Activated T-helper 1 cell treated with anti-CD3 and anti-CD28 coated beads, Interleukin-12 subunit alpha, Interleukin-12 subunit beta, Interleukin-2, Interleukin-4 antibody, amounts not matched to agents 30 ng/mL and 10 ng/mL and 1 ng/mL, durations not matched to agents 14 hours and 24 hours and 36 hours (primary cell): ENCODE results near the gene S100A14. TPM values are rescaled to one million over a fixed set of nuclear protein-coding genes. Genes with fewer than 3 reads are reported as not detected.
"Not testable (repeated sequence)": the region's sequence is repeated elsewhere in the genome, so short reads cannot be mapped to it uniquely, and the experiment has no call there.

ENCODE experiments used
- DNase-seq: peaks from one replicate; pipeline ENCODE4 v3.0.0; 2021; ENCODE audit warnings: low spot score
- H3K27ac Mint-ChIP-seq: one replicate; pipeline ENCODE4 v1.8.0; 2021; ENCODE audit warnings: mild to moderate bottlenecking, mixed read lengths
- H3K27me3 Mint-ChIP-seq: one replicate; pipeline ENCODE4 v1.8.0; 2022; ENCODE audit warnings: mild to moderate bottlenecking, moderate library complexity, mixed read lengths; ENCODE audit not compliant: insufficient read depth
- H3K36me3 Mint-ChIP-seq: one replicate; pipeline ENCODE4 v1.8.0; 2021; ENCODE audit warnings: low read depth, mixed read lengths
- H3K4me1 Mint-ChIP-seq: one replicate; pipeline ENCODE4 v1.8.0; 2021; ENCODE audit warnings: low read depth, mixed read lengths
- H3K4me3 Mint-ChIP-seq: one replicate; pipeline ENCODE4 v1.8.0; 2021; ENCODE audit warnings: mild to moderate bottlenecking, moderate library complexity, mixed read lengths
- H3K9me3 Mint-ChIP-seq: one replicate; pipeline ENCODE4 v1.8.0; 2021; ENCODE audit warnings: mixed read lengths
- intact Hi-C: fragments of 100-400 bp; cut with micrococcal nuclease; formaldehyde crosslinking; loops from one replicate; pipeline ENCODE4 v1.15.1; 2024
- total RNA-seq: library from RNA; stranded (reverse); gene quantifications from 2 replicates; pipeline ENCODE4 v1.2.3, GENCODE V29; 2022

The S100A14 gene
- total RNA-seq, 1 donor from 2014 or later, result 0.16 TPM

DNA sequence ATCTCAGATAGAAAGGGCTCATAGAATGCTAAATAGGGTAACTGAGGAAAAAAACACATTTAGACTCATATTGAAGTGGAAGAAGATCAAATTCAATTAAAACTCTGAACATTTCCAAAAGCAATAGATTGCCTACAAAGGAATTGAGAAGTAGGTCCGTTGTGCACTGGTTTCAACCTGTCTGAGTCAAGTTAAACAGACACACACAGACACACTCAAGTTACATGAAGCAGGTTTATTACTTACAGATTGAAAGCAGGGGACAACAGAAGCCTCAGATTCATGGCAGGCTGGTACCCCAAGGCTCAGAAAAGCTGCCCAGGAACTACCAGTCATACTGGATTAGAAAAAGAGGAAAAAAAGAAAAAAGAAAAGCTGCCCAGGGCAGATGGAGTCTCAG is 29.8 kb downstream of the S100A14 start:
- no peak overlapping the region for H3K27ac Mint-ChIP-seq
- H3K27me3 Mint-ChIP-seq, result peaks cover 12% of the 10 kb centered on the region
- no peaks in the 10 kb centered on the region for H3K9me3 Mint-ChIP-seq
- H3K4me1 Mint-ChIP-seq, result no peaks in the 10 kb centered on the region
- no peak overlapping the region for H3K4me3 Mint-ChIP-seq
- intact Hi-C loops, result no loop called here
- DNase-seq, result no peak
- no peaks in the 10 kb centered on the region for H3K36me3 Mint-ChIP-seq

DNA sequence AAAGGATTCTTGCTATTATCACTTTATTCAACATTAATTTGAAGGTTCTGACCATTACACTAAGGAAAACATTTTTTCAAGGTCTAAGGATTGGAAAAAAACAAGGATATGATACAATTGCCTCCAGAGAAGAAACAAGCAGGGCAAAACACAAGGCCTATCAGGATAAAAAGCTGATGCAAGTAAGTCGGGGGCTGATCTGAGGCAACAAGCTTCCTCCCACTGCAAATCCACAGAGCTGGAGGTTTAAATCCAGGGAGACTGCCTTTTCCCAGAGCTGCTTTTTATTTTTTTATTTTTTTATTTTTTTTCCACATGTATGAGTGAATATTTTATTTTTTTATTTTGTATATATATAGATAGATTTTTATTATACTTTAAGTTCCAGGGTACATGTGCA is 31.1 kb downstream of the S100A14 start:
- Mint-ChIP-seq H3K9me3 (no peaks in the 10 kb centered on the region), H3K27me3 (peaks cover 12% of the 10 kb centered on the region)
- intact Hi-C loops, result no loop called here

DNA sequence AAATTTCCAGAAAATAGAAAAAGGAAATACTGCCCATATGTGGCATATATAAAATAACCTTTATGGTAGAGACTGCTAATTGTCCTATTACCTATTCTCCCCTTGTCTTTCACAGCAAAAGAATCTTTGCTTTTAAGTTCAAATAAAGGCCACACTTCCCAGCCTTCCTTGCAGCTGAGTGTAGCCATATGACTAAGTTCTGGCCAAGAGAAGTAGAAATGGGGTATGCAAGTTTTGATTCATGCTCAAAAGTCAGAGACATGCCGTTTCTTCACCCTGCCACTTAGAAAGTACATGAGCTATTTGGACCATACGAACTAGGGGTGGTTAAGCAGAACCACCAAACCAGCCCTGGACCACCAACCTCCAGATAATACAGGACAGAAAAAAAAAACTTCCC is 32.1 kb downstream of the S100A14 start:
- intact Hi-C loops, result loop anchor here (1.0 kb wide), 1 partner anchor 21 kb away; no protein-coding TSS in a partner anchor
- no peaks in the 10 kb centered on the region for H3K9me3 Mint-ChIP-seq
- H3K27me3 Mint-ChIP-seq, result peaks cover 15% of the 10 kb centered on the region
- no peak for DNase-seq
- H3K4me3 Mint-ChIP-seq, result no peak overlapping the region
- H3K36me3 Mint-ChIP-seq, result no peaks in the 10 kb centered on the region
- no peak overlapping the region for H3K27ac Mint-ChIP-seq
- H3K4me1 Mint-ChIP-seq, result no peaks in the 10 kb centered on the region

More for the DNA sequence above, 31.1 kb downstream of the S100A14 start:
- H3K36me3 Mint-ChIP-seq, result no peaks in the 10 kb centered on the region
- H3K27ac Mint-ChIP-seq, result no peak overlapping the region
- H3K4me1 Mint-ChIP-seq, result no peaks in the 10 kb centered on the region
- no peak for DNase-seq
- H3K4me3 Mint-ChIP-seq, result no peak overlapping the region

GRCh38 chr1:153583514-153583913 is 32.6 kb downstream of the S100A14 start:
- intact Hi-C loops, H3K36me3 Mint-ChIP-seq, H3K9me3 Mint-ChIP-seq, H3K4me3 Mint-ChIP-seq, DNase-seq, H3K27ac Mint-ChIP-seq, H3K4me1 Mint-ChIP-seq: not testable (repeated sequence)
- H3K27me3 Mint-ChIP-seq, result peaks cover 19% of the 10 kb centered on the region

- H3K9me3 Mint-ChIP-seq, intact Hi-C loops, H3K4me3 Mint-ChIP-seq, H3K4me1 Mint-ChIP-seq, H3K27ac Mint-ChIP-seq, H3K36me3 Mint-ChIP-seq, DNase-seq: not testable (repeated sequence)
- peaks cover 26% of the 10 kb centered on the region for H3K27me3 Mint-ChIP-seq
Measured at GRCh38 chr1:153582836-153583235, 33.3 kb downstream of the S100A14 start.

DNA sequence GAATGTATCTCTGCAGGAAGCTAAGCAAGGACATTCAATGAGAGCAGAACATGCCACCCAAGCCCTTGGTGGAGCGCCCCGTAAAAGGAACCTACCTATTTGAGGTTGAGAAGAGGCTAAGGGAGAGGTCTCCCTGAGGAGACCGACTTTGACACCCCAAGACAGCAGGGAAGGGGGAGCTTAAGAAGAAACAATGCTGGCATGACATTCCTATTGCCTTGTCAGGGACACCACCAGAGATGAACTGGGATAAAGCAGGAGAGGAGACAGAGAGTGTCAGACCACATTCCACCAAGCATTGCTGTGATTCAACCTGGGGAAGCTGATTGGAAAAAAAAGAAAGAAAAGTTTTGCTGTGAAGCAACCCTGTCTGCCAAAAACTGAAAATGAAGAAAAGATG is 37.2 kb downstream of the S100A14 start:
- Mint-ChIP-seq H3K36me3 (no peaks in the 10 kb centered on the region), H3K9me3 (no peaks in the 10 kb centered on the region), H3K27me3 (peaks cover 26% of the 10 kb centered on the region), H3K27ac (no peak overlapping the region), H3K4me3 (no peak overlapping the region), H3K4me1 (no peaks in the 10 kb centered on the region)
- no peak for DNase-seq
- intact Hi-C loops, result no loop called here

- Mint-ChIP-seq H3K36me3 (no peaks in the 10 kb centered on the region), H3K4me1 (no peaks in the 10 kb centered on the region), H3K27ac (no peak overlapping the region), H3K9me3 (no peaks in the 10 kb centered on the region), H3K4me3 (no peak overlapping the region), H3K27me3 (peaks cover 26% of the 10 kb centered on the region)
- intact Hi-C loops, result no loop called here
- DNase-seq, result no peak
Measured at GRCh38 chr1:153578490-153578889, 37.6 kb downstream of the S100A14 start.

DNA sequence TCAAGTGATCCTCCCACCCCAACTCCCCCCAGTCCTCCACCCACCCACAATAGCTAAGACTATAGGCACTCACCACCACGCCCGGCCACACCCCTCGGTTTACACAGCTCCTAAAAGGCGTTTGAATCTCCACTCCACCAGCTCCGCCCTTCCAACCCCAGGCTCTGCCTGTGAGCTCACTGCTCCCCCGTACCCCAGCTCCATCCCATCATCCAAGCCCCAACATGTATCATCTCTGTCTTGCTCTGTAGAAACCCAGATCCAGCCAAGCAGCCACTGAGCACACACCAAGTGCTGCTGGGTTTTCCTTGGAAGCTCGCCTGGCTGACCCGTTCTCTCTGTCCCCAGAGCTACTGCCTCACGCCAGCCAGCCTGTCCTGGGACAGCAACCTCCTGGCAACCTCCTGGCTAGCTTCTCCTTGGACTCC is 38.5 kb downstream of the S100A14 start:
- H3K4me1 Mint-ChIP-seq, result peaks cover 8% of the 10 kb centered on the region
- peaks cover 26% of the 10 kb centered on the region for H3K27me3 Mint-ChIP-seq
- no peak overlapping the region for H3K4me3 Mint-ChIP-seq
- H3K36me3 Mint-ChIP-seq, result no peaks in the 10 kb centered on the region
- intact Hi-C loops, result no loop called here
- no peaks in the 10 kb centered on the region for H3K9me3 Mint-ChIP-seq
- no peak overlapping the region for H3K27ac Mint-ChIP-seq
- no peak for DNase-seq

GRCh38 chr1:153577138-153577537 is 39.0 kb downstream of the S100A14 start:
- Mint-ChIP-seq H3K4me3 (no peak overlapping the region), H3K27me3 (peaks cover 26% of the 10 kb centered on the region), H3K4me1 (peaks cover 12% of the 10 kb centered on the region), H3K27ac (no peak overlapping the region), H3K9me3 (no peaks in the 10 kb centered on the region), H3K36me3 (no peaks in the 10 kb centered on the region)
- intact Hi-C loops, result no loop called here
- DNase-seq, result no peak

GRCh38 chr1:153575497-153575896 is 40.6 kb downstream of the S100A14 start:
- H3K4me1 Mint-ChIP-seq, result peaks cover 20% of the 10 kb centered on the region
- H3K9me3 Mint-ChIP-seq, H3K4me3 Mint-ChIP-seq, H3K36me3 Mint-ChIP-seq, H3K27ac Mint-ChIP-seq, intact Hi-C loops, DNase-seq: not testable (repeated sequence)
- H3K27me3 Mint-ChIP-seq, result peaks cover 26% of the 10 kb centered on the region

- H3K4me3 Mint-ChIP-seq, H3K36me3 Mint-ChIP-seq, H3K27ac Mint-ChIP-seq, DNase-seq, H3K9me3 Mint-ChIP-seq, intact Hi-C loops: not testable (repeated sequence)
- Mint-ChIP-seq H3K27me3 (peaks cover 26% of the 10 kb centered on the region), H3K4me1 (peaks cover 20% of the 10 kb centered on the region)
Measured at GRCh38 chr1:153575081-153575491, 41.0 kb downstream of the S100A14 start.

DNA sequence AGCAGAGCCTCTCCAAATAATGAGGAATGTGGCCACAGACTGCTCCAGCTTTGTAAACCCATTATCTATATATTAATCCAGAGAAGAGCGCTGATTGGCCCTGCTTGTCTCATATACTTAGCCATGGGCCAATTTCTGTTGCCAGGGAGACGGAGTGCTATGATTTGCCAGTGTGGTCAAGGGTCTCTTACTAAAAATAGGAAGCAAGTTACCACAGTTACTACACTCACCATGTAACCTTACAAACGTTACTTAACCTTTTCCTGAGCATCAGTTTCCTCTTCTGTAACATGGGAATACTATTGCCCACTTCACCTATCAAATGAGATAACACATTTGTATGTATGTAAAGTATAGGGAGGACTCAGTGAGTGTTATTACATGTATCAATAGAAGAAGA is 42.8 kb downstream of the S100A14 start:
- peaks cover 18% of the 10 kb centered on the region for H3K27me3 Mint-ChIP-seq
- DNase-seq, result no peak
- intact Hi-C loops, result loop anchor here (1.0 kb wide), 1 partner anchor 24 kb away; no protein-coding TSS in a partner anchor
- no peaks in the 10 kb centered on the region for H3K9me3 Mint-ChIP-seq
- H3K36me3 Mint-ChIP-seq, result no peaks in the 10 kb centered on the region
- H3K4me1 Mint-ChIP-seq, result peaks cover 25% of the 10 kb centered on the region
- peak overlapping the region; percentile 27 for H3K27ac Mint-ChIP-seq
- no peak overlapping the region for H3K4me3 Mint-ChIP-seq

DNA sequence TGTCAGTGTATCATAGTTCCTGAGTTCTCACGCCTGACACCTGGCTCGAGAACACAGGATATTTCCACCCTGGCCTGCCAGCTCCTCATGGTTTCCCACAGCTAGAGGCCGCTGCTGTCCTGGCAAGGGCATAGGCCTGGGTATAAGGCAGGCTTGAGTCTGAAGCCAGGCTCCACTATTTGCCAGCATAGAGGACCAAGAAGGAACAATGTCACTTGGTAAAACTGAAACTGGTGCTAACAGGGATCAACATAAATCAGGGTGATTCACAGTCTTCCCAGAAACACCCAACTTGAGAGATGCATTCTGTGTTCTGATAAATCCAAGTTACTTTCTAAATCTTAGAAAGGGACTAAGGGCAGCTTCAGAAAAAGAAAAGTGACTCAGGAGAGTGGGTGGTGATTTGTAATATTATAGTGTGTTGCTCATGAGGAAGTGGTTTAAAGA is 43.5 kb downstream of the S100A14 start:
- Mint-ChIP-seq H3K4me1 (peaks cover 33% of the 10 kb centered on the region), H3K4me3 (no peak overlapping the region)

DNA sequence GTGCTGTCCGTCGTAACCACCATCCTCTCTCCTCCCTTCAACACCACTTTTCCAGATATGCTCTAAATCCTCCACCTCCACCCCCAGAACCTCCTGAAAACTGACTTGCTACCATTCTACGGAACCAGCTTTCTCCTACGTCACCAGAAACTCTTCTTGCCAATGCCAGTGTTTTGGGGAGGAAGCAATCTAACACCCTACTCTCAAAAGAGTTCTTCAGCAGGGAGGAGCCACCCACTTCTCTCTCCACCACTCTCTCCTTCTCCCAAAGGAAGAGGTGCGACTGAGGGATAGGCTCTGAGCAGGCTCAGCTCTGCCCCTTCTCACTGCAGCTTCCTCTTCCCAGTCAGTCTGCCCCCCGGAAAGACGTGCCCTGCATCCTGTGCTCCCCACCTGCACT is 44.4 kb downstream of the S100A14 start:
- Mint-ChIP-seq H3K4me1 (peaks cover 39% of the 10 kb centered on the region), H3K36me3 (no peaks in the 10 kb centered on the region)
- intact Hi-C loops, result loop anchor here (1.0 kb wide), 1 partner anchor 46 kb away; no protein-coding TSS in a partner anchor

More for the DNA sequence above, 43.5 kb downstream of the S100A14 start:
- intact Hi-C loops, result loop anchor here (1.0 kb wide), 2 partner anchors 25 to 45 kb away; no protein-coding TSS in a partner anchor
- Mint-ChIP-seq H3K9me3 (no peaks in the 10 kb centered on the region), H3K27me3 (peaks cover 11% of the 10 kb centered on the region), H3K36me3 (no peaks in the 10 kb centered on the region), H3K27ac (peak overlapping the region; percentile 27)
- DNase-seq, result peak; percentile 20

More for the DNA sequence above, 44.4 kb downstream of the S100A14 start:
- H3K27me3 Mint-ChIP-seq, result peaks cover 5% of the 10 kb centered on the region
- no peak overlapping the region for H3K27ac Mint-ChIP-seq
- no peak overlapping the region for H3K4me3 Mint-ChIP-seq
- DNase-seq, result no peak
- H3K9me3 Mint-ChIP-seq, result no peaks in the 10 kb centered on the region
